ENCODE measurements around the gene GRB10. TPM values are rescaled to one million over a fixed set of nuclear protein-coding genes. Genes with fewer than 3 reads are reported as not detected.

The GRB10 gene
- total and polyA plus RNA-seq, 2 donors (not counting 3 experiments of a cell fraction or from before 2014, with no cell fraction given): 43.7 to 240 TPM

DNA sequence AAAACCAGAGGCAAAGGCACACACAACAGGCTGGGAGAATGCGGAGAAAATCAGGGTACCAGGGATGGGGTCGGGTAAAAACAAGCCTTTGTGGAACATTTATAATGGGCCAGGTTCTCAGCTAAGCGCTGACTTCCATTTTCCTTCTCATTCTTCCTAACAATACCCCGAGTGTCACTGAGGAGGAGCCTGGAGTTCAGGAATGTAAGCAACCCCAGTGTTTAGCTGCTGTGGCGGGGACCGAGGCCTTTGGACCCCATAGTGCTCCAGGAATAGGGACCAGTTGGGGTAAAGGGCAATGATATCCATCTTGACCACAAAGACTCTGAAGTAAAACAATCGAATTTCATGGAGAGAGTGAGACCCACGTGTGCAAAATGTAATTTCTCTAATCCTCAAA is 34.2 kb downstream of the GRB10 start:
- H3K4me3 ChIP-seq (replicated peaks in 1 of 3; ENCODE audit: insufficient read depth in 1 of 3, low read depth in 1 of 3, low read length in 3 of 3): no peak overlapping the region
- peaks cover 97% of the 10 kb centered on the region for H3K79me2 ChIP-seq (ENCODE audit: control insufficient read depth, insufficient read depth, low read length)
- H4K20me1 ChIP-seq (replicated peaks; ENCODE audit: control insufficient read depth, extremely low read depth, insufficient read depth, low read length): peaks cover 2% of the 10 kb centered on the region
- POLR2A ChIA-PET: no interaction called here
- TF ChIP-seq JUN (IDR thresholded peaks at IDR 0.05; ENCODE audit: borderline replicate concordance, insufficient read depth, insufficient read length, low read depth): no peak
- no peak for TF ChIP-seq POLR2AphosphoS5 (IDR thresholded peaks at IDR 0.05; ENCODE audit: insufficient read depth, low read depth, low read length)
- TF ChIP-seq, protein P1, sequence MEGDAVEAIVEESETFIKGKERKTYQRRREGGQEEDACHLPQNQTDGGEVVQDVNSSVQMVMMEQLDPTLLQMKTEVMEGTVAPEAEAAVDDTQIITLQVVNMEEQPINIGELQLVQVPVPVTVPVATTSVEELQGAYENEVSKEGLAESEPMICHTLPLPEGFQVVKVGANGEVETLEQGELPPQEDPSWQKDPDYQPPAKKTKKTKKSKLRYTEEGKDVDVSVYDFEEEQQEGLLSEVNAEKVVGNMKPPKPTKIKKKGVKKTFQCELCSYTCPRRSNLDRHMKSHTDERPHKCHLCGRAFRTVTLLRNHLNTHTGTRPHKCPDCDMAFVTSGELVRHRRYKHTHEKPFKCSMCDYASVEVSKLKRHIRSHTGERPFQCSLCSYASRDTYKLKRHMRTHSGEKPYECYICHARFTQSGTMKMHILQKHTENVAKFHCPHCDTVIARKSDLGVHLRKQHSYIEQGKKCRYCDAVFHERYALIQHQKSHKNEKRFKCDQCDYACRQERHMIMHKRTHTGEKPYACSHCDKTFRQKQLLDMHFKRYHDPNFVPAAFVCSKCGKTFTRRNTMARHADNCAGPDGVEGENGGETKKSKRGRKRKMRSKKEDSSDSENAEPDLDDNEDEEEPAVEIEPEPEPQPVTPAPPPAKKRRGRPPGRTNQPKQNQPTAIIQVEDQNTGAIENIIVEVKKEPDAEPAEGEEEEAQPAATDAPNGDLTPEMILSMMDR (IDR thresholded peaks at IDR 0.05; ENCODE audit: extremely low read depth in 1 of 2, insufficient read depth in 1 of 2, low read depth in 1 of 2, low read length in 2 of 2): no peak
- no peak for TF ChIP-seq EZH2 (IDR thresholded peaks at IDR 0.05; ENCODE audit: borderline replicate concordance, low read depth, low read length, severe bottlenecking)
- no peak for TF ChIP-seq FOS (IDR thresholded peaks at IDR 0.05; ENCODE audit: borderline replicate concordance, insufficient read depth, low read length)
- TF ChIP-seq, protein P2, sequence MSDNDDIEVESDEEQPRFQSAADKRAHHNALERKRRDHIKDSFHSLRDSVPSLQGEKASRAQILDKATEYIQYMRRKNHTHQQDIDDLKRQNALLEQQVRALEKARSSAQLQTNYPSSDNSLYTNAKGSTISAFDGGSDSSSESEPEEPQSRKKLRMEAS (IDR thresholded peaks at IDR 0.05; ENCODE audit: insufficient read depth, insufficient read length): no peak
- TF ChIP-seq GATA2 (IDR thresholded peaks at IDR 0.05; ENCODE audit: insufficient read depth, insufficient read length, low read depth, low read length): no peak
- DNase-seq (ENCODE audit: low read depth, low spot score) (no peak), FAIRE-seq (no peak)
- dilution Hi-C loops (cut with MboI; ENCODE audit: extremely low pct_ligation_motif_present, low sequenced_read_pairs): no loop called here
- CTCF ChIA-PET: interaction anchor here (2.0 kb wide), 1 partner anchor 393 kb away, joined by 6 read pairs; no protein-coding TSS in a partner anchor
- H3K27ac ChIP-seq (ENCODE audit: insufficient read depth, low read depth, low read length): no peak overlapping the region
- no peaks in the 10 kb centered on the region for H3K9me1 ChIP-seq (replicated peaks; ENCODE audit: control insufficient read depth, extremely low read depth, insufficient read depth, low read length)
- no peak overlapping the region for H3K4me2 ChIP-seq (ENCODE audit: insufficient read depth, low read length)
- H3K9ac ChIP-seq (replicated peaks; ENCODE audit: extremely low read depth, insufficient read depth, low read length): no peak overlapping the region
- no TSS peak for BruUV-seq (replicated peaks)
- H3K27me3 ChIP-seq (ENCODE audit: control insufficient read depth in 2 of 2, insufficient read depth in 2 of 2, low read length in 2 of 2): no peaks in the 10 kb centered on the region
- no peak overlapping the region for H2AFZ ChIP-seq (ENCODE audit: low read depth, low read length)
- intact Hi-C loops (cut with micrococcal nuclease): no loop called here
- H3K4me1 ChIP-seq (ENCODE audit: control insufficient read depth, extremely low read depth, insufficient read depth, low read length): peaks cover 12% of the 10 kb centered on the region
- H3K36me3 ChIP-seq (ENCODE audit: control insufficient read depth in 2 of 2, extremely low read depth in 1 of 2, insufficient read depth in 2 of 2, low read length in 2 of 2): peaks cover 7 to 18% of the 10 kb centered on the region in 2 experiments
- no peaks in the 10 kb centered on the region for H3K9me3 ChIP-seq (replicated peaks; ENCODE audit: control insufficient read depth, insufficient read depth, low read length)

Measured in endothelial cell of umbilical vein (primary cell).